AG08396 (cell line): ENCODE measurements around the gene EPOP.
"Not testable (repeated sequence)": the region's sequence is repeated elsewhere in the genome, so short reads cannot be mapped to it uniquely, and the experiment has no call there.

ENCODE experiments used
- DNase-seq: peaks from one replicate; pipeline ENCODE4 v3.0.0; 2012; ENCODE audit warnings: low spot score, mixed read lengths

The EPOP gene

GRCh38 chr17:38673707-38674013 is 1.1 kb downstream of the EPOP start:
- no peak for DNase-seq

GRCh38 chr17:38672788-38673706 is 1.7 kb downstream of the EPOP start:
- no peak for DNase-seq

GRCh38 chr17:38671939-38672720 is 2.6 kb downstream of the EPOP start:
- DNase-seq = no peak

GRCh38 chr17:38669520-38669919 is 5.2 kb downstream of the EPOP start:
- DNase-seq = no peak

GRCh38 chr17:38667787-38668122 is 7.0 kb downstream of the EPOP start:
- DNase-seq = no peak

GRCh38 chr17:38667099-38667786 is 7.5 kb downstream of the EPOP start:
- peak; percentile 88 for DNase-seq

- DNase-seq = no peak
These were observed 10.7 kb downstream of the EPOP start for GRCh38 chr17:38663964-38664644.

GRCh38 chr17:38663125-38663751 is 11.5 kb downstream of the EPOP start:
- DNase-seq = peak; percentile 68

- no peak for DNase-seq
These were observed 14.4 kb downstream of the EPOP start for GRCh38 chr17:38660097-38661025.

- DNase-seq = no peak
These were observed 15.3 kb downstream of the EPOP start for GRCh38 chr17:38659415-38659814.

- no peak for DNase-seq
These were observed 15.9 kb downstream of the EPOP start for GRCh38 chr17:38658741-38659345.

GRCh38 chr17:38657824-38658740 is 16.7 kb downstream of the EPOP start:
- no peak for DNase-seq

GRCh38 chr17:38656959-38657823 is 17.6 kb downstream of the EPOP start:
- DNase-seq = no peak

- no peak for DNase-seq
These were observed 20.1 kb downstream of the EPOP start for GRCh38 chr17:38654411-38655398.

- no peak for DNase-seq
These were observed 21.1 kb downstream of the EPOP start for GRCh38 chr17:38653679-38654078.

GRCh38 chr17:38653230-38653629 is 21.5 kb downstream of the EPOP start:
- DNase-seq = no peak

- not testable (repeated sequence) for DNase-seq
These were observed 24.0 kb downstream of the EPOP start for GRCh38 chr17:38650653-38651173.
